GM21367 (cell line): ENCODE measurements around the gene RAB3B.
"Not testable (repeated sequence)": the region's sequence is repeated elsewhere in the genome, so short reads cannot be mapped to it uniquely, and the experiment has no call there.

Source experiments
- ATAC-seq: cut with Tn5 transposase; IDR thresholded peaks from one replicate; pipeline ENCODE4 v1.9.1; 2021; ENCODE audit not compliant: unreplicated experiment

The RAB3B gene

GRCh38 chr1:51922040-51922439, 68.5 kb downstream of the RAB3B start:
- ATAC-seq = no peak

GRCh38 chr1:51920130-51920529, 70.4 kb downstream of the RAB3B start:
- no peak for ATAC-seq

GRCh38 chr1:51919684-51920083, 70.8 kb downstream of the RAB3B start:
- ATAC-seq = no peak

DNA sequence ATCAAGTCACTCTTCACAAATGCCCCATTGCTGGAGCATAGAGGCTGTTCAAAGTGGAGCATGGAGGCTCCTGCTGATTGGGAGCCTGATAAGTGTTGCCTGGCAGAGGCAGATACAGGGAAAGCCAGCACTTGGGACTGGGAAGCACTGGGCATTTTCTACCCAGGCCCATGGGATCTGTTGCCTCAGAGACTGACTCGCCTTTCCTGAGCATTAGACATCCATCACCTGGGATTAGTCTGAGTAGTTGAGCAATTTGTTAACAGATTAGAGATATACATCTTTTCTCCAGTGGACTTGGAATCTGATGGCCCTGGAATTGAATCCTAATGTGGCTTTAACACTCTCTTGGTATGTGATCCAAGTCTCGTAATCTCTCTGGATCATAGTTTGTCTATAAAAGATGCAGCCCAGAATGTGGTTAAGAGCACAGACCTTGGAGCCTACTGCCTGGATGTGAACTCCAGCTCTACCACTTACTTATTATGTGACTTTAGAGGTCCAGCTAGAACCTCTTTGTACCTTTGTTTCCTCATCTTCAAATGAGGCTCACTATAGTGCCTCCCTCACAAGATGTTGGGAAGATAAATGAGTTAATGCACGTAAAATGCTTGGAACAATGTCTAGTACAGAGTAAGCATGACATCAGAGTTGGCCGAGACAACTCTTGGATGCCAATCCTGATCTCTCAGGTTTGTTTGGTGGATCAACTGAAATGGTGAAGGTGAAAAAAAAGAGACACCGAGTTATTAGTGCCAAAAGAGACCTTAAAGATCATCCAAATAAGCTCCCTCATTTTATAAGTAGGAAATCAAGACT, 73.7 kb downstream of the RAB3B start:
- no peak for ATAC-seq

GRCh38 chr1:51915951-51916350, 74.5 kb downstream of the RAB3B start:
- ATAC-seq = no peak

GRCh38 chr1:51912881-51913280, 77.6 kb downstream of the RAB3B start:
- no peak for ATAC-seq

- ATAC-seq = no peak
These were observed 80.1 kb downstream of the RAB3B start for GRCh38 chr1:51910221-51911000.

GRCh38 chr1:51908499-51908898, 82.0 kb downstream of the RAB3B start:
- no peak for ATAC-seq

- ATAC-seq = no peak
These were observed 83.3 kb downstream of the RAB3B start for GRCh38 chr1:51907079-51907702.

GRCh38 chr1:51906306-51907078, 84.0 kb downstream of the RAB3B start:
- no peak for ATAC-seq

DNA sequence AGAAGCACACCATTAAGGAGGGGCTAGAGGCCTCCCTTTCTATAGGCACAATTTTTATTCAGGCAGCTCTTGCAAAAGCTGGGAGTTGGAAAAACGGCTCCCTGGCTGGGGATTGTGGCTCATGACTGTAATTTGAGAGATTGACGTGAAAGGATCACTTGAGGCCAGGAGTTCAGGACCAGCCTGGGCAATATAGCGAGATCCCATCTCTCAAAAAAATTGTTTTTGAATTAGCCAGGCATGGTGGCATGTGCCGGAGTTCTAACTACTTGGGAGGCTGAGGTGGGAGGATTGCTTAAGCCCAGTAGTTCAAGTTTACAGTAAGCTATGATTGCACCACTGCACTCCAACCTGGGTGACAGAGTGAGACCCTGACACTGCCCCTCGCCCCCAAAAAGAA, 88.0 kb downstream of the RAB3B start:
- ATAC-seq = no peak

- no peak for ATAC-seq
These were observed 89.3 kb downstream of the RAB3B start for GRCh38 chr1:51901151-51901550.

DNA sequence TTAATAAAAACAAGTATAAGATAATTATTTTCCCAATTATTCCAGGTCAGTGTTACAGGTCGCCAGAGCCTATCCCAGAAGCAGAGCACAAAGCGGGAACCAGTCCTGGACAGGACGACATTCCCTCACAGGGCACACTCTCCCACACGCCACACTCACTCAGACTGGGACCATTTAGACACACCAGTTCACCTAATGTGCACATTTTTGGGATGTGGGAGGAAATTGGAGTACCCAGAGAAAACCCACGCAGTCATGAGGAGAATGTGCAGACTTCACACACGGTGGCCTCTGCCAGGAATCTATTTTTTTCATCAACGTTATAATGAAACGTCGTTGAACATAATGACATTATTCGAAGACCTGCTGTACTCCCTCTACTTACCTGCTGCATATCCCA, 91.5 kb downstream of the RAB3B start:
- no peak for ATAC-seq

GRCh38 chr1:51898090-51898734, 92.3 kb downstream of the RAB3B start:
- ATAC-seq = no peak

- no peak for ATAC-seq
These were observed 92.8 kb downstream of the RAB3B start for GRCh38 chr1:51897699-51898031.

GRCh38 chr1:51894748-51895147, 95.8 kb downstream of the RAB3B start:
- not testable (repeated sequence) for ATAC-seq

DNA sequence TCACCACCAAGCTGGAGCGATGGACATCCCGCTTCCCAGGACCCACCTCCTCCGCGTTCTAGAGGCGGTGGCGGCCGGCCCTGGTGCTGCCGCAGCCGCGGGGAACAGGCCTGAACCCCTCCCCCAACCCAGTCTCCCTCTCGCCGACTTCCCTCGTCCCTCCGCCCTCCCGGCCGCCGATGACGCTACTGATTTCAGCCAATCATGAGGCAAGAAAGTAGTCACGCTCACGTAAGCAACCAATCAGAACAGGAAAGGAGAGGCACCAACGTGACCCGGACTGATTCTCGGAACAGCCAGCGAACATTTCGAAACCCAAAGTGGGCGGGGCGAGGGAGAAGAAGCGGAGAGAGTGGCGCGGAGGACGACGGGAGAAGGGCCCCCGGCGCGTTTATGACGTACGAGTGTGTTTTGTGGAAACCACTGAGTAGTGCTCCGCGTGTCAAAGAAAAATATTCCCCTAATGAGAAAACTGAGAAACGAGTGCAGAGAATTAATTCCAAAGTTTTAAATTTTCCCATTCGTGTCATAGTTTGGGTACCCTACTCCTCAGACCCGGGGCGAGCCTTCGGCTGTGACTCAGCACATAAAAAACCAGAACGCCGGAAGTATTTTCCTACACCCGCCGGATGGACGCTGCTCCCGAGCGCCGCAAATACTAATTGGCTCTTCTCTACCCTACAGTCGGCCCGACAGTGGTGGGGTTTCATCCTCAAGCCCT, 111.7 kb downstream of the RAB3B start, which contains the start of gene NRDC:
Gene NRDC (minus strand): TSS at position 112 of the 721 bp plus-strand sequence. CDS start 112 bp downstream, outside the sequence.
- ATAC-seq = peak; percentile 90

DNA sequence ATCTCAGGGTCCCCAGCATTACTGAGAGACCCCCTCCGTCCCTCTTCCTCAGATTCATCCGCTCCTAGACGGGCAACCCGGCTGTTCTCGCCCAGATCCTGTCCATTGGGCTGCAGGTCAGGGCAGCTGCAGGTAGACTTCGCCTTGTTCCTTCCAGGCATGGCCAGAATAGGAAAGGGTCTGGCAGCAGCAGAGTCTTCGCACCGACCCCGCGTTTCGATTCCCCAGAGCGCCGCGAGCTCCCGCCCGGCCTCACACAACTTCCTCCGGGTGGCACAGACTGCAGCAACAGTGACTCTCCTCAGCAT, 112.2 kb downstream of the RAB3B start:
- peak; percentile 17 for ATAC-seq

- ATAC-seq = peak; percentile 2
These were observed 112.8 kb downstream of the RAB3B start for GRCh38 chr1:51877434-51878307.
